Vagina (tissue), 2 donors: Measurements from ENCODE around the gene ARHGAP6.

Source experiments
- POLR2AphosphoS5 ChIP-seq, 2 donors: sonication (generic); formaldehyde crosslinking; IDR thresholded peaks; one replicate each; pipeline ENCODE4 v1.9.0; 2017; ENCODE audit warnings: antibody characterized with exemption in 2 of 2, mild to moderate bottlenecking in 2 of 2, low read depth in 1 of 2; ENCODE audit not compliant: insufficient read depth in 1 of 2
- TF ChIP-seq, protein P1 (sequence below), 3 experiments: fragments of 450-650 bp in 2 of 3; fragments of 200-600 bp in 1 of 3; sonication (generic) in 1 of 3; IDR thresholded peaks; one replicate each; pipeline ENCODE4 v1.5.1; 2017 to 2019; ENCODE audit warnings: antibody characterized with exemption in 3 of 3, mild to moderate bottlenecking in 2 of 3, moderate library complexity in 2 of 3

DNA sequence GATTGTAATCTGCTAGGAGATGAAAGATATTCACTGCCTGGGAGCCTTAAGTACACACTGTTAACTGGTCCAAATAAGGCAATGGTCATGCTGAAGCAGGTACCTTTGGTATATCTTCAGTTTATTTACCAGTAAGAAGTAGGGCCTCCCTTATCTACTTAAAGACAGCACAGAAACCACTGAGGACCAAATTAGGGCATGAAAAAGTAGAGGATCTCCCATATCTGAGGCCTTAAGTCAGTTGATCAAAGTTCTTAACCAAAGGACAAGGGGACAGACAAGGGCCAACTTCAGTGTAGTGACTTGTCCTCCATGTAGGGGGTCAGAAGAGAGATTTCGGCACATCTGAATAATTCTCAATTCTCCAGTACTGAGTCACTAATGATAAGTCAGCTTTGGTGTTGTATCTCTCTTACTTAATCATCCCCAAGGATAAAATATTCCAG, 313.4 kb downstream of the ARHGAP6 start:
- TF ChIP-seq, protein P1, sequence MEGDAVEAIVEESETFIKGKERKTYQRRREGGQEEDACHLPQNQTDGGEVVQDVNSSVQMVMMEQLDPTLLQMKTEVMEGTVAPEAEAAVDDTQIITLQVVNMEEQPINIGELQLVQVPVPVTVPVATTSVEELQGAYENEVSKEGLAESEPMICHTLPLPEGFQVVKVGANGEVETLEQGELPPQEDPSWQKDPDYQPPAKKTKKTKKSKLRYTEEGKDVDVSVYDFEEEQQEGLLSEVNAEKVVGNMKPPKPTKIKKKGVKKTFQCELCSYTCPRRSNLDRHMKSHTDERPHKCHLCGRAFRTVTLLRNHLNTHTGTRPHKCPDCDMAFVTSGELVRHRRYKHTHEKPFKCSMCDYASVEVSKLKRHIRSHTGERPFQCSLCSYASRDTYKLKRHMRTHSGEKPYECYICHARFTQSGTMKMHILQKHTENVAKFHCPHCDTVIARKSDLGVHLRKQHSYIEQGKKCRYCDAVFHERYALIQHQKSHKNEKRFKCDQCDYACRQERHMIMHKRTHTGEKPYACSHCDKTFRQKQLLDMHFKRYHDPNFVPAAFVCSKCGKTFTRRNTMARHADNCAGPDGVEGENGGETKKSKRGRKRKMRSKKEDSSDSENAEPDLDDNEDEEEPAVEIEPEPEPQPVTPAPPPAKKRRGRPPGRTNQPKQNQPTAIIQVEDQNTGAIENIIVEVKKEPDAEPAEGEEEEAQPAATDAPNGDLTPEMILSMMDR (IDR thresholded peaks at IDR 0.05), result no peak
- TF ChIP-seq POLR2AphosphoS5 (IDR thresholded peaks at IDR 0.05; ENCODE audit: insufficient read depth in 1 of 2, low read depth in 1 of 2), result no peak
